GM19025 (cell line): Measurements from ENCODE around the gene CALML6.

Experiments
- ATAC-seq: cut with Tn5 transposase; IDR thresholded peaks from one replicate; pipeline ENCODE4 v1.9.1; 2021; ENCODE audit warnings: mild to moderate bottlenecking, low read depth, moderate library complexity; ENCODE audit not compliant: unreplicated experiment

The CALML6 gene

GRCh38 chr1:1910033-1910465 lies 5.0 kb upstream of the CALML6 start:
- ATAC-seq: no peak

GRCh38 chr1:1910651-1911331 lies 4.3 kb upstream of the CALML6 start:
- no peak for ATAC-seq

- no peak for ATAC-seq
Observed at GRCh38 chr1:1911350-1912041, 3.6 kb upstream of the CALML6 start.

- no peak for ATAC-seq
Observed at GRCh38 chr1:1914101-1914970, 724 bp upstream of the CALML6 start.

- ATAC-seq: no peak
Observed at GRCh38 chr1:1915911-1916840, 1.1 kb downstream of the CALML6 start.

GRCh38 chr1:1916851-1917251 lies 1.8 kb downstream of the CALML6 start:
- no peak for ATAC-seq

GRCh38 chr1:1917304-1917976 lies 2.4 kb downstream of the CALML6 start:
- ATAC-seq: no peak

- ATAC-seq: no peak
Observed at GRCh38 chr1:1917995-1918900, 3.2 kb downstream of the CALML6 start.

GRCh38 chr1:1918901-1919303 lies 3.8 kb downstream of the CALML6 start, which contains the start of gene TMEM52:
Gene TMEM52 (minus strand): TSS chr1:1919279. CDS start chr1:1919265, 14 bp downstream.
- peak; percentile 9 for ATAC-seq

GRCh38 chr1:1919304-1920056 lies 4.4 kb downstream of the CALML6 start:
- ATAC-seq: peak; percentile 72

GRCh38 chr1:1920057-1920607 lies 5.1 kb downstream of the CALML6 start:
- ATAC-seq: no peak

GRCh38 chr1:1920608-1921458 lies 5.8 kb downstream of the CALML6 start:
- ATAC-seq: no peak

GRCh38 chr1:1921459-1921862 lies 6.4 kb downstream of the CALML6 start:
- no peak for ATAC-seq

GRCh38 chr1:1921901-1922701 lies 7.0 kb downstream of the CALML6 start:
- ATAC-seq: no peak

GRCh38 chr1:1922702-1922955 lies 7.6 kb downstream of the CALML6 start:
- ATAC-seq: no peak
